ENCODE results near the gene TENM3.

TENM3 gene

GRCh38 chr4:182470215-182470614 is 227.0 kb downstream of the TENM3 start:
- DNase-seq: no peak

- DNase-seq: no peak
These were observed 232.3 kb downstream of the TENM3 start for GRCh38 chr4:182475539-182475938.

- DNase-seq: no peak
These were observed 235.3 kb downstream of the TENM3 start for GRCh38 chr4:182478475-182478874.

GRCh38 chr4:182483685-182484084 is 240.5 kb downstream of the TENM3 start:
- DNase-seq: no peak

GRCh38 chr4:182486881-182487280 is 243.7 kb downstream of the TENM3 start:
- DNase-seq: no peak

GRCh38 chr4:182488896-182489295 is 245.7 kb downstream of the TENM3 start:
- no peak for DNase-seq

- DNase-seq: no peak
These were observed 246.4 kb downstream of the TENM3 start for GRCh38 chr4:182489607-182490006.

- DNase-seq: no peak
These were observed 248.5 kb downstream of the TENM3 start for GRCh38 chr4:182491719-182492118.

GRCh38 chr4:182492423-182492822 is 249.2 kb downstream of the TENM3 start:
- DNase-seq: no peak

GRCh38 chr4:182493377-182493776 is 250.2 kb downstream of the TENM3 start:
- no peak for DNase-seq

- DNase-seq: no peak
These were observed 250.9 kb downstream of the TENM3 start for GRCh38 chr4:182494103-182494502.

- DNase-seq: no peak
These were observed 251.8 kb downstream of the TENM3 start for GRCh38 chr4:182495031-182495430.

GRCh38 chr4:182495645-182496385 is 252.6 kb downstream of the TENM3 start:
- DNase-seq: no peak

GRCh38 chr4:182496408-182496807 is 253.2 kb downstream of the TENM3 start:
- DNase-seq: no peak

- DNase-seq: no peak
These were observed 258.9 kb downstream of the TENM3 start for GRCh38 chr4:182502064-182502463.

GRCh38 chr4:182504463-182504862 is 261.3 kb downstream of the TENM3 start:
- DNase-seq: no peak

GRCh38 chr4:182507805-182508204 is 264.6 kb downstream of the TENM3 start:
- DNase-seq: no peak

- no peak for DNase-seq
These were observed 267.6 kb downstream of the TENM3 start for GRCh38 chr4:182510836-182511235.

- no peak for DNase-seq
These were observed 270.5 kb downstream of the TENM3 start for GRCh38 chr4:182513587-182514291.

GRCh38 chr4:182518421-182518820 is 275.2 kb downstream of the TENM3 start:
- no peak for DNase-seq

GRCh38 chr4:182519528-182519927 is 276.3 kb downstream of the TENM3 start:
- no peak for DNase-seq

- no peak for DNase-seq
These were observed 277.8 kb downstream of the TENM3 start for GRCh38 chr4:182521011-182521410.

- DNase-seq: no peak
These were observed 285.6 kb downstream of the TENM3 start for GRCh38 chr4:182528819-182529218.

- no peak for DNase-seq
These were observed 287.2 kb downstream of the TENM3 start for GRCh38 chr4:182530451-182530850.
